ENCODE results near the gene TMEM43.

GRCh38 chr3:14153663-14154062, 28.8 kb downstream of the TMEM43 start:
- TF ChIP-seq CTCF (IDR thresholded peaks at IDR 0.05; ENCODE audit: poor library complexity) (no peak), EZH2 (IDR thresholded peaks at IDR 0.05; ENCODE audit: borderline replicate concordance) (no peak)

Measured in hepatocyte (in vitro differentiated cells).